Calu3 (cell line): Measurements from ENCODE around the gene BCAN. TPM values are rescaled to one million over a fixed set of nuclear protein-coding genes. Genes with fewer than 3 reads are reported as not detected.
A peak's percentile ranks its signal among the peaks of the same experiment; 100 is the strongest.

Experiments used
- BruUV-seq: library from RNA; stranded (reverse); fragments of 400-500 nt; replicated peaks from 2 replicates; lab custom pipeline; 2021; lab: Mats Ljungman, UMichigan
- CTCF ChIA-PET: fragments of 300-600 bp; sonication (Branson Sonifier 250); formaldehyde crosslinking; loops from one replicate; lab custom pipeline; 2022; ENCODE audit warnings: antibody characterized with exemption; lab: Charles Lee
- DNase-seq: peaks from one replicate; pipeline ENCODE4 v3.0.0; 2022
- H3K27ac Mint-ChIP-seq: one replicate; pipeline ENCODE4 v1.8.0; 2022; ENCODE audit warnings: mixed read lengths; ENCODE audit not compliant: unreplicated experiment
- H3K27me3 Mint-ChIP-seq: one replicate; pipeline ENCODE4 v1.8.0; 2022; ENCODE audit warnings: mixed read lengths; ENCODE audit not compliant: unreplicated experiment
- H3K36me3 Mint-ChIP-seq: one replicate; pipeline ENCODE4 v1.8.0; 2022; ENCODE audit warnings: mild to moderate bottlenecking, moderate library complexity, mixed read lengths; ENCODE audit not compliant: insufficient read depth, unreplicated experiment
- H3K4me1 Mint-ChIP-seq: one replicate; pipeline ENCODE4 v1.8.0; 2022; ENCODE audit warnings: mild to moderate bottlenecking, low read depth, mixed read lengths; ENCODE audit not compliant: unreplicated experiment
- H3K4me3 Mint-ChIP-seq: one replicate; pipeline ENCODE4 v1.8.0; 2022; ENCODE audit warnings: mild to moderate bottlenecking, low read depth, moderate library complexity, mixed read lengths; ENCODE audit not compliant: unreplicated experiment
- H3K9me3 Mint-ChIP-seq: one replicate; pipeline ENCODE4 v1.8.0; 2022; ENCODE audit warnings: low read depth, mixed read lengths; ENCODE audit not compliant: unreplicated experiment
- intact Hi-C: fragments of 100-400 bp; cut with micrococcal nuclease; formaldehyde crosslinking; loops from one replicate; pipeline ENCODE4 v1.10.0; 2022; ENCODE audit not compliant: unreplicated experiment
- total RNA-seq: library from RNA; stranded (reverse); gene quantifications from 2 replicates; pipeline ENCODE4 v1.2.3, GENCODE V29; 2022
- TF ChIP-seq, protein P1 (sequence below): fragments of 200-600 bp; IDR thresholded peaks from one replicate; pipeline ENCODE4 v1.8.0; 2022; ENCODE audit warnings: antibody characterized with exemption; ENCODE audit not compliant: unreplicated experiment

The BCAN gene
- total RNA-seq, 1 experiment from 2014 or later, result not detected

GRCh38 chr1:156691665-156692440, 49.9 kb downstream of the BCAN start:
- Mint-ChIP-seq H3K4me1 (peaks cover 44% of the 10 kb centered on the region), H3K27me3 (no peaks in the 10 kb centered on the region), H3K4me3 (peak overlapping the region; percentile 39), H3K36me3 (no peaks in the 10 kb centered on the region), H3K9me3 (no peaks in the 10 kb centered on the region), H3K27ac (peak overlapping the region; percentile 3)
- intact Hi-C loops, result no loop called here
- CTCF ChIA-PET, result interaction anchor here (0.7 to 7.2 kb wide), 9 partner anchors 10 to 236 kb away, joined by 3 to 199 read pairs (median 3); partner anchors contain the start of genes CRABP2, ISG20L2, METTL25B and NTRK1
- BruUV-seq, result no TSS peak
- DNase-seq, result peak; percentile 35
- TF ChIP-seq, protein P1, sequence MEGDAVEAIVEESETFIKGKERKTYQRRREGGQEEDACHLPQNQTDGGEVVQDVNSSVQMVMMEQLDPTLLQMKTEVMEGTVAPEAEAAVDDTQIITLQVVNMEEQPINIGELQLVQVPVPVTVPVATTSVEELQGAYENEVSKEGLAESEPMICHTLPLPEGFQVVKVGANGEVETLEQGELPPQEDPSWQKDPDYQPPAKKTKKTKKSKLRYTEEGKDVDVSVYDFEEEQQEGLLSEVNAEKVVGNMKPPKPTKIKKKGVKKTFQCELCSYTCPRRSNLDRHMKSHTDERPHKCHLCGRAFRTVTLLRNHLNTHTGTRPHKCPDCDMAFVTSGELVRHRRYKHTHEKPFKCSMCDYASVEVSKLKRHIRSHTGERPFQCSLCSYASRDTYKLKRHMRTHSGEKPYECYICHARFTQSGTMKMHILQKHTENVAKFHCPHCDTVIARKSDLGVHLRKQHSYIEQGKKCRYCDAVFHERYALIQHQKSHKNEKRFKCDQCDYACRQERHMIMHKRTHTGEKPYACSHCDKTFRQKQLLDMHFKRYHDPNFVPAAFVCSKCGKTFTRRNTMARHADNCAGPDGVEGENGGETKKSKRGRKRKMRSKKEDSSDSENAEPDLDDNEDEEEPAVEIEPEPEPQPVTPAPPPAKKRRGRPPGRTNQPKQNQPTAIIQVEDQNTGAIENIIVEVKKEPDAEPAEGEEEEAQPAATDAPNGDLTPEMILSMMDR, result no peak

- Mint-ChIP-seq H3K27me3 (no peaks in the 10 kb centered on the region), H3K36me3 (no peaks in the 10 kb centered on the region), H3K4me1 (peaks cover 44% of the 10 kb centered on the region), H3K4me3 (peak overlapping the region; percentile 39), H3K9me3 (no peaks in the 10 kb centered on the region), H3K27ac (peak overlapping the region; percentile 3)
- intact Hi-C loops, result no loop called here
- no TSS peak for BruUV-seq
- CTCF ChIA-PET, result interaction anchor here (1.1 to 7.2 kb wide), 4 partner anchors 9 to 35 kb away, joined by 3 to 199 read pairs (median 82); partner anchors contain the start of genes CRABP2, ISG20L2 and METTL25B
- TF ChIP-seq, protein P1, result no peak
- no peak for DNase-seq
These were observed 50.6 kb downstream of the BCAN start for GRCh38 chr1:156692441-156692924.

- no TSS peak for BruUV-seq
- H3K9me3 Mint-ChIP-seq, result no peaks in the 10 kb centered on the region
- TF ChIP-seq, protein P1, result no peak
- no peaks in the 10 kb centered on the region for H3K27me3 Mint-ChIP-seq
- H3K4me3 Mint-ChIP-seq, result peak overlapping the region; percentile 39
- CTCF ChIA-PET, result interaction anchor here (0.6 to 7.2 kb wide), 4 partner anchors 14 to 167 kb away, joined by 3 to 130 read pairs (median 6); partner anchors contain the start of gene CRABP2
- no peaks in the 10 kb centered on the region for H3K36me3 Mint-ChIP-seq
- H3K27ac Mint-ChIP-seq, result no peak overlapping the region
- intact Hi-C loops, result loop anchor here (1.0 kb wide), 1 partner anchor 33 kb away; no protein-coding TSS in a partner anchor
- peaks cover 44% of the 10 kb centered on the region for H3K4me1 Mint-ChIP-seq
- DNase-seq, result peak; percentile 73
These were observed 51.3 kb downstream of the BCAN start for GRCh38 chr1:156692925-156693847.
